Measurements from ENCODE around the gene ZNF33B. TPM values are rescaled to one million over a fixed set of nuclear protein-coding genes. Genes with fewer than 3 reads are reported as not detected.

The ZNF33B gene
- 7.5 and 8.2 TPM in 2 replicates for total RNA-seq (2014; rRNA removed; shearing (Covaris generic))

GRCh38 chr10:42638055-42638820, at the start of gene ZNF33B:
Gene ZNF33B, minus strand, starts transcription at chr10:42638570. Its CDS starts 1,642 bp downstream, at chr10:42636928.

Small RNA genes within 50 kb of the gene (small RNA-seq; reads per million reads assigned to genes)
- not detected for gene AL022345.1
- not detected for gene AL022345.2
- gene AL022345.3 = not detected
- gene FXYD6P1 = not detected
- gene RNU6-1170P = not detected

Other genes with a start within 250 kb of the ZNF33B start
- gene BMS1, start 144.2 kb upstream of the ZNF33B start, total RNA-seq (2014; rRNA removed; shearing (Covaris generic)) = 23.2 and 29.7 TPM in 2 replicates